Transverse colon (tissue), 4 donors: ENCODE data around the gene SEL1L3. TPM values are rescaled to one million over a fixed set of nuclear protein-coding genes. Genes with fewer than 3 reads are reported as not detected.

Experiments used
- DNase-seq: peaks from one replicate; pipeline ENCODE4 v3.0.0-alpha.2; 2019
- H3K27ac ChIP-seq, 4 donors: fragments of 200-600 bp; sonication (generic); 2 replicates each; pipeline ENCODE4 v1.5.1; 2016 to 2018; ENCODE audit warnings: inconsistent platforms in 4 of 4
- H3K27me3 ChIP-seq: fragments of 200-600 bp; sonication (generic); 2 replicates; pipeline ENCODE4 v1.5.1; 2017; ENCODE audit warnings: inconsistent platforms
- H3K36me3 ChIP-seq, 4 donors: fragments of 200-600 bp; sonication (generic); 2 replicates each; pipeline ENCODE4 v1.5.1; 2017 to 2019; ENCODE audit warnings: inconsistent platforms in 4 of 4
- H3K4me1 ChIP-seq, 4 donors: fragments of 200-600 bp; sonication (generic); 2 replicates each; pipeline ENCODE4 v1.5.1; 2017 to 2020; ENCODE audit warnings: inconsistent platforms in 4 of 4
- H3K4me3 ChIP-seq, 4 donors: fragments of 200-600 bp; sonication (generic); 1 replicate in 1 of 4; 2 replicates in 3 of 4; pipeline versions ENCODE4 v1.5.1 to v1.6.1; 2017 to 2019; ENCODE audit warnings: inconsistent platforms in 4 of 4
- H3K9me3 ChIP-seq, 2 donors: fragments of 200-600 bp; sonication (generic); 2 replicates each; pipeline ENCODE4 v1.5.1; 2017 to 2019; ENCODE audit warnings: inconsistent platforms in 2 of 2
- CTCF ChIP-seq, 5 experiments: fragments of 200-600 bp in 3 of 5; fragments of 450-650 bp in 2 of 5; sonication (generic) in 3 of 5; IDR thresholded peaks; 1 replicate in 2 of 5; 2 replicates in 3 of 5; pipeline ENCODE4 v1.5.1; 2016 to 2017; ENCODE audit warnings: antibody characterized with exemption in 5 of 5, inconsistent platforms in 3 of 5, mild to moderate bottlenecking in 2 of 5, moderate library complexity in 1 of 5
- EP300 ChIP-seq: sonication (generic); formaldehyde crosslinking; IDR thresholded peaks from one replicate; pipeline ENCODE4 v1.6.1; 2017; ENCODE audit warnings: antibody characterized with exemption, low read depth
- POLR2A ChIP-seq: fragments of 450-650 bp; IDR thresholded peaks from one replicate; pipeline ENCODE4 v1.6.1; 2016; ENCODE audit warnings: antibody characterized with exemption, mild to moderate bottlenecking, moderate library complexity
- POLR2AphosphoS5 ChIP-seq, 3 donors: sonication (generic); formaldehyde crosslinking; IDR thresholded peaks; one replicate each; pipeline ENCODE4 v1.6.1; 2016; ENCODE audit warnings: antibody characterized with exemption in 3 of 3
- WGBS, 2 donors: methylation state at CpG; one replicate each; pipeline ENCODE4 v1.1.5; 2018; ENCODE audit warnings: low coverage in 1 of 2; 5-methylcytosine and 5-hydroxymethylcytosine counted together
- in situ Hi-C, 4 donors: fragments of 200-750 bp; cut with MboI; loops; one replicate each; pipeline versions ENCODE4 v1.15.0 to v1.15.1; 2017; ENCODE audit warnings: low sequenced_read_pairs in 3 of 4, low pct_ligation_motif_present in 1 of 4, low pct_unique_long_range_greater_than_20kb in 1 of 4
- intact Hi-C: fragments of 100-400 bp; cut with DNase I; formaldehyde crosslinking; loops from one replicate; pipeline ENCODE4 v1.15.1; 2023; ENCODE audit warnings: low total_unique reads
- total RNA-seq, 4 donors: library from RNA; depleted of rRNA; stranded (reverse); fragments of >200 nt; gene quantifications; one replicate each; pipeline ENCODE4 v1.1.0, GENCODE V29; 2016

Gene SEL1L3
- total RNA-seq, 4 donors from 2014 or later: 51.3 to 128 (median 98.3) TPM

GRCh38 chr4:25788703-25789238, 74.0 kb downstream of the SEL1L3 start:
- intact Hi-C loops (no loop called here), in situ Hi-C loops (loop anchor here in 3 of 4 donors (25.0 kb wide), 1 partner anchor 351 kb away; no protein-coding TSS in a partner anchor)
- Histone ChIP-seq H3K36me3 (peaks cover 0 to 7% (median 0%) of the 10 kb centered on the region in 4 donors), H3K4me1 (no peaks in the 10 kb centered on the region), H3K4me3 (no peak overlapping the region), H3K27ac (no peak overlapping the region), H3K27me3 (no peaks in the 10 kb centered on the region), H3K9me3 (no peaks in the 10 kb centered on the region)
- TF ChIP-seq EP300 (no peak), POLR2A (no peak), POLR2AphosphoS5 (IDR thresholded peaks at IDR 0.05) (no peak), CTCF (IDR thresholded peaks at IDR 0.05) (no peak)
- DNase-seq: no peak
- 85 to 100% methylated on average over 1 to 4 of the region's 4 CpGs for WGBS, 2 donors

DNA sequence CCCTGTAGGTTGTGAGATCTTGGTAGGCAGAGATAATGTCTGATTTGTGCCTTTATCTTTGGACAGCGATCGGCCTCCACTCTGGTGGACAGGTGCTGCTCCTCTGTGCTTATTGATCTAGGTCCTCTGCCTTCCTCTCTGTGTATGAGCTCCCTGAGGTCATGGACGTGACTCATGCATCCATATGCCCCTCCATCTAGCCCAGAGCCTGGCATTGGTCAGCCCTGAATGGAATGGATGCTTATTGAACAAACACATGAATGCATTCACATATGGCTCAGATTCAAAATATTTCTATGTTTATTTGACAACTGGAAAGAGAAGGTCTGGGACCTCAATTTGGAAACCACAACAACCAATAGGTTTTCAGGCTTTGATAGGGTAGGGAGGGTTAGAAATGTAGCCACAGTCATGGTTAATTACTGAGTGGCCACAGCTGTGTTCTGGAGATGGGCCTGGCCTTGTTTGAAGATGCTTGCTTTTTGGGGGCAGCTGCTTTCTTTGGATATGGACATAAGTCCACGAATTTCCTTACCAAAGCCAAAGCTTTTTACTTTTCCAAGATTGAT, 76.2 kb downstream of the SEL1L3 start:
- in situ Hi-C loops: loop anchor here in 3 of 4 donors (25.0 kb wide), 1 partner anchor 349 kb away; no protein-coding TSS in a partner anchor

GRCh38 chr4:25783943-25784342, 78.8 kb downstream of the SEL1L3 start:
- TF ChIP-seq POLR2AphosphoS5 (IDR thresholded peaks at IDR 0.05) (no peak), EP300 (no peak)
- Histone ChIP-seq H3K9me3 (no peaks in the 10 kb centered on the region), H3K4me3 (no peak overlapping the region), H3K27me3 (no peaks in the 10 kb centered on the region), H3K4me1 (no peaks in the 10 kb centered on the region), H3K27ac (no peak overlapping the region), H3K36me3 (peaks cover 0 to 24% (median 2%) of the 10 kb centered on the region in 4 donors)
- WGBS, 2 donors: 60 to 67% methylated on average over 7 to 9 of the region's 9 CpGs
- in situ Hi-C loops (loop anchor here in 3 of 4 donors (25.0 kb wide), 1 partner anchor 347 kb away; no protein-coding TSS in a partner anchor), intact Hi-C loops (no loop called here)
- DNase-seq: no peak

More for the DNA sequence above, 76.2 kb downstream of the SEL1L3 start:
- TF ChIP-seq POLR2AphosphoS5 (IDR thresholded peaks at IDR 0.05) (no peak), CTCF (IDR thresholded peaks at IDR 0.05) (no peak), POLR2A (no peak), EP300 (no peak)
- Histone ChIP-seq H3K4me3 (no peak overlapping the region), H3K27me3 (no peaks in the 10 kb centered on the region), H3K4me1 (no peaks in the 10 kb centered on the region), H3K36me3 (peaks cover 0 to 13% (median 0%) of the 10 kb centered on the region in 4 donors), H3K27ac (no peak overlapping the region), H3K9me3 (no peaks in the 10 kb centered on the region)
- DNase-seq: no peak
- intact Hi-C loops: no loop called here
- 86 to 94% methylated on average over 4 of the region's 4 CpGs for WGBS, 2 donors

DNA sequence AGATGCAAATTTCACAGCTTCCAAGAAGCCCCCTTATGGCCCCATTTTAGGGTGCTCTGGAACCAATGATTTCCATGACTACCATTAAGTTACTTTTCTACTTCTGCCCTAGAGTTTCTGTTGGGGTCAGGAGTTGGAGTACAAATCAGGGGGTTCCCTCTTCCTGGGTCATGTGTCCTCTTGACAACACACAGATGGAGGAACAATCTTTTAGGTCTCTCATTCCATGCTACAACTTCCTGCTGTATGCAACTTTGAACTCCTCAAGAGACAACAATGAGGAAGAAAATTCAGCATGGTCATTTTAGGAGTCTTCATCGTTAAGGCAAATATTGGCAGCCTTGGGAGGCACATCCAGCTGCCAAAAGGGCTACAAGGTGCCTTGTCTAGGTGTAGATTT, 79.7 kb downstream of the SEL1L3 start:
- Histone ChIP-seq H3K27me3 (no peaks in the 10 kb centered on the region), H3K27ac (no peak overlapping the region), H3K4me1 (no peaks in the 10 kb centered on the region), H3K4me3 (no peak overlapping the region), H3K9me3 (no peaks in the 10 kb centered on the region), H3K36me3 (peaks cover 0 to 32% (median 5%) of the 10 kb centered on the region in 4 donors)
- DNase-seq: no peak
- TF ChIP-seq EP300 (no peak), CTCF (IDR thresholded peaks at IDR 0.05) (no peak), POLR2A (no peak), POLR2AphosphoS5 (IDR thresholded peaks at IDR 0.05) (no peak)
- in situ Hi-C loops: loop anchor here in 3 of 4 donors (25.0 kb wide), 1 partner anchor 346 kb away; no protein-coding TSS in a partner anchor
- 88% methylated on average over 1 of the region's 1 CpG; no CpG with 5 or more reads in 1 of the 2 donors for WGBS, 2 donors
- intact Hi-C loops: no loop called here
